Measurements from ENCODE around the gene ALKBH5. TPM values are rescaled to one million over a fixed set of nuclear protein-coding genes. Genes with fewer than 3 reads are reported as not detected.

The ALKBH5 gene
- polyA plus RNA-seq, 3 donors = 50.4 to 79.1 (median 78.9) TPM

- Histone ChIP-seq H3K4me1 (ENCODE audit: control insufficient read depth in 1 of 2, insufficient read depth in 2 of 2, low read length in 2 of 2) (no peaks in the 10 kb centered on the region), H3K4me2 (replicated peaks; ENCODE audit: extremely low read depth, low read length, poor library complexity, severe bottlenecking) (no peak overlapping the region), H3K79me2 (ENCODE audit: insufficient read depth, low read length) (peaks cover 34% of the 10 kb centered on the region), H3K36me3 (replicated peaks in 1 of 2; ENCODE audit: control insufficient read depth in 1 of 2, insufficient read depth in 2 of 2, low read length in 2 of 2) (peaks cover 79 to 95% of the 10 kb centered on the region in 2 donors), H3K9ac (ENCODE audit: insufficient read depth, low read length, poor library complexity, severe bottlenecking) (no peak overlapping the region), H3K4me3 (replicated peaks in 1 of 3; ENCODE audit: low read depth in 2 of 3, low read length in 3 of 3) (no peak overlapping the region), H2AFZ (ENCODE audit: insufficient read depth, low read depth, low read length, poor library complexity, severe bottlenecking) (no peak overlapping the region), H3K27ac (ENCODE audit: low read depth in 1 of 2, low read length in 2 of 2) (peak overlapping the region in 1 of 2 donors; percentile 38), H3K27me3 (ENCODE audit: control insufficient read depth in 2 of 2, insufficient read depth in 2 of 2, low read length in 2 of 2) (no peaks in the 10 kb centered on the region), H4K20me1 (ENCODE audit: insufficient read depth, low read length) (peaks cover 86% of the 10 kb centered on the region), H3K9me3 (replicated peaks in 1 of 2; ENCODE audit: control insufficient read depth in 1 of 2, insufficient read depth in 1 of 2, low read length in 2 of 2) (no peaks in the 10 kb centered on the region)
- intact Hi-C loops (cut with micrococcal nuclease) = no loop called here
- no peaks in the 10 kb centered on the region for H3K4me1 Mint-ChIP-seq
- H3K9me3 Mint-ChIP-seq = no peaks in the 10 kb centered on the region
- TF ChIP-seq CTCF (IDR thresholded peaks at IDR 0.05) = no peak
- peak overlapping the region in 2 of 7 donors; percentile 3 to 15 for H3K27ac Mint-ChIP-seq
- H3K27me3 Mint-ChIP-seq (ENCODE audit: low read depth in 3 of 3) = peaks cover 0 to 1% (median 0%) of the 10 kb centered on the region in 3 donors
- DNase-seq = no peak
- no peak overlapping the region for H3K4me3 Mint-ChIP-seq
- WGBS (ENCODE audit: insufficient coverage) = 100% methylated on average over 2 of the region's 2 CpGs
- peaks cover 71 to 92% of the 10 kb centered on the region in 2 donors for H3K36me3 Mint-ChIP-seq
Observed at GRCh38 chr17:18205861-18206260, 22.2 kb downstream of the ALKBH5 start.

- intact Hi-C loops (cut with micrococcal nuclease) = no loop called here
Observed at GRCh38 chr17:18206962-18207361, 23.3 kb downstream of the ALKBH5 start.

More at GRCh38 chr17:18206962-18207361, 23.3 kb downstream of the ALKBH5 start:
- H3K36me3 Mint-ChIP-seq = peaks cover 67 to 90% of the 10 kb centered on the region in 2 donors
- H2AFZ ChIP-seq (ENCODE audit: insufficient read depth, low read depth, low read length, poor library complexity, severe bottlenecking) = no peak overlapping the region
- H3K4me3 Mint-ChIP-seq = no peak overlapping the region
- no peak overlapping the region for H3K27ac ChIP-seq (ENCODE audit: low read depth in 1 of 2, low read length in 2 of 2)
- DNase-seq = no peak
- H3K4me1 ChIP-seq (ENCODE audit: control insufficient read depth in 1 of 2, insufficient read depth in 2 of 2, low read length in 2 of 2) = no peaks in the 10 kb centered on the region
- H3K4me3 ChIP-seq (replicated peaks in 1 of 3; ENCODE audit: low read depth in 2 of 3, low read length in 3 of 3) = no peak overlapping the region
- H3K4me2 ChIP-seq (replicated peaks; ENCODE audit: extremely low read depth, low read length, poor library complexity, severe bottlenecking) = no peak overlapping the region
- no peak for TF ChIP-seq CTCF (IDR thresholded peaks at IDR 0.05)
- peaks cover 75% of the 10 kb centered on the region for H4K20me1 ChIP-seq (ENCODE audit: insufficient read depth, low read length)
- peaks cover 25% of the 10 kb centered on the region for H3K79me2 ChIP-seq (ENCODE audit: insufficient read depth, low read length)
- H3K27ac Mint-ChIP-seq = no peak overlapping the region
- H3K4me1 Mint-ChIP-seq = no peaks in the 10 kb centered on the region
- H3K9me3 Mint-ChIP-seq = no peaks in the 10 kb centered on the region
- H3K9me3 ChIP-seq (replicated peaks in 1 of 2; ENCODE audit: control insufficient read depth in 1 of 2, insufficient read depth in 1 of 2, low read length in 2 of 2) = no peaks in the 10 kb centered on the region
- H3K9ac ChIP-seq (ENCODE audit: insufficient read depth, low read length, poor library complexity, severe bottlenecking) = no peak overlapping the region
- H3K27me3 Mint-ChIP-seq (ENCODE audit: low read depth in 3 of 3) = peaks cover 0 to 1% (median 0%) of the 10 kb centered on the region in 3 donors
- H3K36me3 ChIP-seq (replicated peaks in 1 of 2; ENCODE audit: control insufficient read depth in 1 of 2, insufficient read depth in 2 of 2, low read length in 2 of 2) = peaks cover 78 to 88% of the 10 kb centered on the region in 2 donors
- H3K27me3 ChIP-seq (ENCODE audit: control insufficient read depth in 2 of 2, insufficient read depth in 2 of 2, low read length in 2 of 2) = no peaks in the 10 kb centered on the region

Data from CD14-positive monocyte (primary cell).